Measurements from ENCODE around the gene LAMA2.
"Not testable (repeated sequence)": the region's sequence is repeated elsewhere in the genome, so short reads cannot be mapped to it uniquely, and the experiment has no call there.

Gene LAMA2

GRCh38 chr6:129120856-129121638 is 238.1 kb downstream of the LAMA2 start:
- DNase-seq (ENCODE audit: low read depth in 2 of 2) = no peak

DNA sequence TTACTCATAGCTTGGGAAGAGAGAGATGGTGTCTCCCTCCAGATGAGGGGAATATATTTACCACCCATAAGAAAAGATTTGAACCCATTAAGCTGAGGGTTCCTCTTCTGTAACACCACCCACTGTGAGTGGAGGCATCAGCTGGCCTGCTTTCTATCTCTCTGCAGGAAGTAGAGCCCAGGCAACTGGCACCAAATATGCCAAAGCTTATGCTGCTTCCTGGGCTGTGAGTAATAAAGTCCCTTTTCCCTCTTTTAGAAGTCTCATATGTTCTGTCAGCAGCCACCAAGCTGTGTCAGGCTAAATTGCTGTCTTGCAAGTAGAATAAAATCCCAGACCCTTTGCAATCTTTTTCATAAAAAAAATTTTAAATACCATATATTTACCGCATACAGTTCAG is 241.4 kb downstream of the LAMA2 start:
- no peak for DNase-seq (ENCODE audit: low read depth in 2 of 2)

DNA sequence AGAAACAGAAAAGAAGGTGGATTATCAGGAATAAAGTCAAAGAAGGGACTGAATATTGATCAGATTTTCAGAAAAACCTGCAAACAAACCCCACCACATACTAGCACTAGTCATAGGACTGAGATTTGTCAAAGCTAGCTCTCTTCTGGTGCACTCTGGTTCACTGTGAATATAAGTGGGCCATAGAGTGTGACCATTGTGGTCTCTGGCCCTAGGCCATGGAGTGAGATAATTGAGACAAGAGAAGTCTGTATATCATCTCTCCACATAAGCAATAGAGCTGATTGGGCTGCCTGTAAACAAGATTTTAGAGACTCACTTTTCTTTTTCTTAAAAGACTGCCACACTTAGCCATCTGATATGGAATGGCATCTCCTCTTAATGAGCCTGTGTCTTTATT is 247.2 kb downstream of the LAMA2 start:
- DNase-seq (ENCODE audit: low read depth in 2 of 2) = no peak

- DNase-seq (ENCODE audit: low read depth in 2 of 2) = no peak
Observed at GRCh38 chr6:129130959-129131681, 248.2 kb downstream of the LAMA2 start.

DNA sequence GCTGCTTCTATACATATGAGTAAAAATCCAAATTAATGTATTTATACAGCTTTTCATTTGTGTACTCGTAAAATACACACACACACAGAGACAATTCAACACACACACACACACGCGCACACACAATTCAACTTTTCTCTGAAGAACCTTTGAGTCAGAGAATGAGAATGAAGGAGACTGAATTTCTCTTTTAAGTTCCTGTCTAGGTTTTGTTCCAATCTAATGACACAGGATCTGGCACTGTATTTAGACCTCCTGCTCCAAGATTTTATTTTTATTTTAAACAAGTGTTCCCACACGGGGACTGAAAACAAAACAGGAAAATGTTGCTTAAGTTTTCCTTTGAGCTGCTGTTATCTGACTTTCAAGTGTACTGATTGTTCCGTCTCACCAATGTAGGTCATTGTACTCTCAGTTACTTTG is 250.8 kb downstream of the LAMA2 start:
- DNase-seq (ENCODE audit: low read depth in 2 of 2) = no peak

DNA sequence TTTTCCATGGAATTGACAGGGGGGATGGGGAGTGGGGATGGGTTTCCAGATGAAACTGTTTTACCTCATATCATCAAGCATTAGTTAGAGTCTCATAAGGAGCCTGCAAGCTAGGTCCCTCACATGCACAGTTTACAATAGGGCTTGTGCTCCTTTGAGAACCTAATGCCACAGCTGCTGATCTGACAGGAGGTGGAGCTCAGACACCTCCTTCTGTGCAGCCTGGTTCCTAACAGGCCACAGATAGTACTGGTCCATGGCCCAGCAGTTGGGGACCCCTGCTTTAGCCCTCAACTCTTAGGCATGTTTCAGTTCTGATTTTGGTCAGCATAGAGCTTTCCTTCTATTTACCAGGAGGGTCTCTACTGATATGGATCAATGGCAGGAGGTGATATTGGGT is 251.6 kb downstream of the LAMA2 start:
- DNase-seq (ENCODE audit: low read depth in 2 of 2) = no peak

DNA sequence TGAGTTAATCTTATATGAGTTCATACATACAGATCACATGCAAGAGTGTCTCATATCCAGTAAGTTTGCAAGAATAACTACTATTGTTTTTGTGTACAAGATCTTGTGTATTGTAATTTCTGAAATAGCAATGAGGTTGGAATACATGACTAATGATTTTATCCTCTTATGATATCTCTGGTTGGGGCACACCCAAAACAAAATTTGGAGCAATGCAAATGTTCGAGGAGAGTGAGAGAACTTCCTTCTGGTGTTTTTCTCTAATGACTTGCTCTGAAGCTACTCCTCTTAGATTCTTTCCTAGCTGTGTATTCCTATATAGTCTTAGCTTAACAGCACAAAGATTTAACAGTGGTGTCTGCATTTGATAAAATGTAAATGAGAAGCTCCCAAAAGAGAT is 252.5 kb downstream of the LAMA2 start:
- DNase-seq (ENCODE audit: low read depth in 2 of 2) = no peak

DNA sequence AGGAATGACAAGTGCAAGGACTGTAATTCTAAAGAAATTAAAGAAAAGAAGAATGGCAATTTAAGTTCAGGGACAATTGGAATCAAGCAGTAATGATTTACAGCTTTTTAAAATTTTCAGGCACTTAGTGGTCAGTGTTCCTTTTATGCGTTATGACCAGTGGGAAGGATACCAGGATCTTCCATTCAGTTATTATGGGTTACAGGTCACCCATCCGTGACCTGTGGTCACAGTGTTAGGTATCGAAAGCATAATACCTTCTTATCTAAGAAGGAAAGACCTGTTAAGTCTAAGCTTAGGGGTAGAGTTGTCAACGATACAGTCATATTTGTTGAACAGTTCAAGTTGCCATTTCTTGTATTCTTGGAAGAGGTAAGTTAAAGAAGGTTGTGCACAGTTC is 253.8 kb downstream of the LAMA2 start:
- DNase-seq (ENCODE audit: low read depth in 2 of 2) = no peak

GRCh38 chr6:129138739-129139405 is 255.9 kb downstream of the LAMA2 start:
- no peak for DNase-seq (ENCODE audit: low read depth in 2 of 2)

DNA sequence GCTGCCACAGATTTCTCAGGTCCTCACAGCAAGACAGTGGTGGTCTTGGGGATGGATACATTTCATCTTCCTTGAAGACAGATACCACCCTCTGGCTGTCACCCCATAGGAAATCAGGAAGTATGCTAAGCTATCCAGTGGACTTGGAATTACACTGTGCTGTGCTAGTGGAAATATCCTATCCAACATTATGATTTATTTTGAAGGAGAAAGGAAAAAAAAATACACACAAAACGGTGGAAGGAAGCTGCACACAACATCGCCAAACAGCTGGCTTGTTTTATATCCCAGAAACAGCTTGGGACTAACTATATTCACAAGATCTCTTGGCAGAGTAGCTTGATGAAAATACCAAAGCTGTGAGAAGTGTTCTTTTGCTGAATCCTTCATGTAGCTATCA is 257.6 kb downstream of the LAMA2 start:
- no peak for DNase-seq (ENCODE audit: low read depth in 2 of 2)

DNA sequence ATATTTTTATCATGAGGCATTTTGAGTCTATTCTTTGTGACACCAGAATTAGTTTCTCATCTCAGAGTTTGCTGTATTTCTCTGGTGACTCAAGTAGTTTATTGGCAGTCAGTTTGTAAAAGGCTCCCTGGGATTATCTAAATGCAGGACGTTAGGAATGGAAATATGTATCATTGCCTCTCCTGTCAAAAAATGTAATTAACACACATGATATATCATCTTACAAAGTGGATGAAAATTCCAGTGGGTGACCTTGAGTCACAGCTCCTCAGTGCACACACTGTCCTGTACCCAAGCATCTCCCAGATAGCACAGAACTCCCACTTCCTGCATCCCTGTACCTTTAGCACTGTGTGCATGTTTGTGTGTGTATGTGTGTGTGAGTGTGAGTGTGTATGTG is 258.6 kb downstream of the LAMA2 start:
- no peak for DNase-seq (ENCODE audit: low read depth in 2 of 2)

GRCh38 chr6:129146902-129147301 is 264.0 kb downstream of the LAMA2 start:
- DNase-seq (ENCODE audit: low read depth in 2 of 2) = no peak

DNA sequence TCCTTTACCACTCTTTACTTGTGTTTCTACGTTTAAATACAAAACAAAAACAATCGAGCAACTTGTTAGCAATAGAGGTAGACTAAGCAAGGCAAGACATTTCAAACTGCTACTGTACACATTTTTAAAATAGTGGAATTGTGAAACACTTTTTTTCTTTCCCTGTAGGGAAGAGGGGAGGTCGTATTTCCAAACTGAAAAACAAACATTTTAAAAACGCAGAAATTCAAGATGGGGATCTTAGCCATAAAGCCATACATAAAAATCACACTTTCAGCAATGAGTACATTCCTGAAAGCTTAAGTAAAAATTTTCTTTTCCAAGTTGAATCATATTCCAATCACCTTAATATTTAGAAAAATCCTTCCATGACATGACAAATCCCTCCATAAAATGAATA is 267.6 kb downstream of the LAMA2 start:
- no peak for DNase-seq (ENCODE audit: low read depth in 2 of 2)

DNA sequence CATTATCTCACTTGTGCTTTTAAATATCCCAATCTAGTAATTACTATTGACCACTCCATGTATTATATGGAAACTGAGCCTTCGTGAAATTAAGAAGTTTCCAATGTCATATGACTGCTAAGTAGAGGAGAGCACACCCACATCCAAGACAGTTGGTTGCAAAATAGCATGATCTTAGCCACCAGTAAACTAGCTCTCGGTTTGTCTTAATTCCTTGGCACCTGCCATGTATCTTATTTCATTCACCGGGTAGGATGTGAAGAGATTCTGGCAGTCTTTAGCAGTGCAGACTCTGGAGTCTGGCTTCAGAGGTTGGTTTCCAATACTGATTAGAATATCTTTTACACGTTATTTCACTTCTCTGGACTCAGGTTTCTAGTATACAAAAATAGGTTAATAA is 270.3 kb downstream of the LAMA2 start:
- no peak for DNase-seq (ENCODE audit: low read depth in 2 of 2)

DNA sequence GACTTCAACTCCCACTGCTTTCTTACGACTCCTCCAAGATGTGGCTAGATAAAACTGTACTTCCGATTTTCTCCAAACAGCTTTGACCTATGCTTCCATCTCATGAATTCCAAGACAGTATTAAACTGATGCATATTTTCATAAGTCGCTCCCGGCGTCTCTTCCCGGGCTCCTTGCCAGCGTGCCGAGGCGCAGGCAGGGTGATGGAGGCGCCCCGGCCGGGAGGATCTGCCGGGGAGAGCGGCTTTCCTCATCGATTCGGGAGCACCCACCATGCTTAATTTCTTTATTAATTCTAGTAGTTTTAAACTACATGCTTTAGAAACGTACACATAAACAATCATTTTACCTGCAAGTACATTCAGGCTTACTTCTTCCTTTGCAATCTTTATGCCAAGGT is 276.3 kb downstream of the LAMA2 start:
- not testable (repeated sequence) for DNase-seq (ENCODE audit: low read depth in 2 of 2)

DNA sequence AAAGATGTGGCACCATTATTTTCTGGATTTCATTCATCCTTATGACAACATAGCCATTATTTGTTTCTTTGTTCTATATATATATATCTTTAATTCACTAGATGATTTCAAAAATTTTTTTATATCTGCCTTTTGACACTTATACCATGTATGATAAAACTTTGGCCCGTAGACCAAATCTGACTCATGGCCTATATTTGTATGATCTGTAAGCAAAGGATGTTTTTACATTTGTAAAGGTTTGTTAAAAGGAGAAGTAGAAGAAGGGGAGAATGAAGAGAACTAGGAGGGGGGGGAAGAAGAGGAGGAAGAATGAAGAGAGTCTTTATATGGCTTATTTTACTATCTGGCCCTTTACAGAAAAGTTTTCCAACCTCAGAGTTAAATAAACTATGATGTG is 279.7 kb downstream of the LAMA2 start:
- no peak for DNase-seq (ENCODE audit: low read depth in 2 of 2)

- DNase-seq (ENCODE audit: low read depth in 2 of 2) = no peak
Observed at GRCh38 chr6:129163551-129163950, 280.6 kb downstream of the LAMA2 start.

- DNase-seq (ENCODE audit: low read depth in 2 of 2) = no peak
Observed at GRCh38 chr6:129164032-129164431, 281.1 kb downstream of the LAMA2 start.

- not testable (repeated sequence) for DNase-seq (ENCODE audit: low read depth in 2 of 2)
Observed at GRCh38 chr6:129172279-129172995, 289.5 kb downstream of the LAMA2 start.

DNA sequence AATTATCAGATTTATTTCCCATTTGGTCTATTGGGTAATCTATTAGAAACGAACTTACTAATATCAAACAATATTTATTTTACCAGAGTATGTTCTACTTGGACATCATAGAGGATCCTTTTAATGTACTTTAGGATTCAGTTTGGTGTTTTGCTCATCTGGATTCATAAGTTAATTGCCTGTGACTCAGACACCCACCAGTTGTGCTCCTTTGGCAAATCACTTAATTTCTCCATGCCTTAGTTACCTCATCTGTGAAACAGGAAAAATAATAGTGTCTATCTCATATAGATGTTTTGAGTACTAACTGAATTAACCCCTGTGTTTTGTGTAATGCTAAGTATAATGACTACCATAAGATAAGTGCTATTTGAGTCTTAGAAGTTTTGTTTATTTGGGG is 292.1 kb downstream of the LAMA2 start:
- no peak for DNase-seq (ENCODE audit: low read depth in 2 of 2)

DNA sequence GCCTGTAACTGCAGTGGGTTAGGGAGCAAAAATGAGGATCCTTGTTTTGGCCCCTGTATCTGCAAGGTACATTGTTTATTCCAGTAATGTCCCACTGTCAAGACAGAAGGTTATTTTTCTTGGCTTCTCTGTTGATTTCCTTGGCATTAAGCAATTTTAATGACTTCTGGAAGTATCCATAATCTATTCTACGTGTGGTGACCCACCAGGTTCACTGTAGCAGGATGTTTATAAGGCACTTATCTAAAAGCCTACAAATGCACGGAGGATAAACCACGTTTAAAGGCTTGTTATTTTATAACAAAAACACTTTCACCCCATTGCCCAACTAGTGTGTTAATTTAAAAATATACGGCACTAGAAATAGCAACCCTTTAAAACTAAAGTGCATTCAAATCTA is 294.9 kb downstream of the LAMA2 start:
- DNase-seq (ENCODE audit: low read depth in 2 of 2) = no peak

- DNase-seq (ENCODE audit: low read depth in 2 of 2) = no peak
Observed at GRCh38 chr6:129179283-129179682, 296.3 kb downstream of the LAMA2 start.

Measured in stimulated activated CD4-positive, alpha-beta T cell treated with anti-CD3 and anti-CD28 coated beads, Interleukin-15, amount 100 ng/mL, for 48 hours (primary cell).